ENCODE results near the gene RASGRP2. TPM values are rescaled to one million over a fixed set of nuclear protein-coding genes. Genes with fewer than 3 reads are reported as not detected.

RASGRP2 gene
- total and polyA plus RNA-seq, 2 of the 8 experiments (the other 6 are each of a cell fraction or from before 2014, with no cell fraction given): 40.6 to 45.7 TPM

DNA sequence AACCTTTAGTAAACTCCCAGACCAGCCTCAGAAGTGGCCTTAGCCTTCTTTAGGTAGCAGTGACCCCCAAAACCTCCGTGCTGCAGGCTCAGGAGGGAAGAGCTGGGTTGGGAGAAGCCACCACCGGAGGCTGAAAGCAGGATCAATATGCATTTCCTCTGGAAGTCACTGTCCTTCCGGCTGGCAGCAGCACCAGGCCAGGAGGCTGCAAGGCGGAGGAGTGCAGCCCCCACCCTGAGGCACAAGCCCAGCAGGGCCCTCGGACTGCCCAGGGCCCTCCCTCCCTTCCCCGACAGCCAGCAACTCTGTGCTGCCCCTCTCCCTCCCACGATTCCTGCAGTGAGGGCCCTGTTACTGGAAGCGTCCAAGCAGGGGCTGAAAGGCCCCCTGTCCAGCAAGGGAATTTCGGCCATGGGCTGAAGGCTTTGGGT, 17.7 kb downstream of the RASGRP2 start (continued):
- TF ChIP-seq BRCA1 (IDR thresholded peaks at IDR 0.05; ENCODE audit: low read depth, low read length): no peak
- TF ChIP-seq SUZ12 (IDR thresholded peaks at IDR 0.05; ENCODE audit: low read length): no peak
- TF ChIP-seq E2F6 (IDR thresholded peaks at IDR 0.05): no peak
- no peak for TF ChIP-seq JUND (IDR thresholded peaks at IDR 0.05; ENCODE audit: low read length)
- TF ChIP-seq RFX5 (IDR thresholded peaks at IDR 0.05; ENCODE audit: borderline replicate concordance, low read depth, low read length): no peak
- no peak for TF ChIP-seq TAF7 (optimal IDR thresholded peaks at IDR 0.05; ENCODE audit: borderline replicate concordance, low read depth, low read length)
- no peak for TF ChIP-seq HDAC6 (IDR thresholded peaks at IDR 0.05; ENCODE audit: low read depth, low read length)
- TF ChIP-seq TBP (IDR thresholded peaks at IDR 0.05; ENCODE audit: low read depth, low read length): no peak
